Measurements from ENCODE around the gene SLC39A9. TPM values are rescaled to one million over a fixed set of nuclear protein-coding genes. Genes with fewer than 3 reads are reported as not detected.

The SLC39A9 gene
- total RNA-seq, 1 experiment from 2014 or later, result 80.2 TPM

DNA sequence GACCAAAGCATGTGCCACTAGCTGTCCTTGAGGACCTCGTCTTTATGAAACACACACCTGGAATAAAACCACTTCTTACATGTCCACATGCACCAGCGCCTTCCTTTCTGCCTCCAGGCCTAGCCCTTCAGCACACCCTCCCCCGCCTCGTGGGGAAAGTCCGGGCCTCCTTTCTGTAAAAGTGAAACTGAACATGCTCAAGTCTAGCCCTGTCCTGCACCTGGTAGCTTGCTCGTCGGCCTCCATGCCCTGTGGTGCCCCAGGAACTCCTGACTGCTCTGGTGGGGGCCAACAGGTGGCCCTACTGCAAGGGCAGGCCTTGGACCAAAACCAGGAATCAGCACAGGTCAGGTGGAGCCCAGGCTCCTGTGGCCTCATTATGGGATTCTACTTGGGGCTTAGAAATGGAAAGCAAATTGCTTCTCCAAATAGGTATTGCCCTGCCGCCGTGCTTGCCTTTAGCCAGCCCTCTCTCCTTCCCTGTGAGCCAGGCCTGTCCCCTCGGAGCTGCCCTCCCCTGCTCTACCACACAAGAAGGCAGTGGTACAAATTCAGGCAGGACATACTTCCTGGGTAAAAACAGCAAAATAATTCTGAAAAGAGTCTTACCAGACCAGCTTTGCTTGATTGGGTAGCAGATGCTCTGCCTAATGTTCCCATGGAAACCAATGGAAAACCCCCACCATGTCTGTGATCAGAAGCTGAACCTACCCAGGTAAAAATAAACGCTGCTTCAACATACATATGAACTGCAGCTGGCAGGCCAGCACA lies 43.9 kb upstream of the SLC39A9 start:
- Histone ChIP-seq H3K79me2 (ENCODE audit: insufficient read depth, low read length) (no peaks in the 10 kb centered on the region), H3K4me2 (ENCODE audit: low read length) (no peak overlapping the region), H4K20me1 (ENCODE audit: insufficient read depth) (no peaks in the 10 kb centered on the region), H3K4me3 (replicated peaks in 1 of 2; ENCODE audit: low read depth in 1 of 2, low read length in 2 of 2) (no peak overlapping the region), H3K4me1 (ENCODE audit: control insufficient read depth in 1 of 2, insufficient read depth in 2 of 2, low read length in 2 of 2) (no peaks in the 10 kb centered on the region), H3K9ac (ENCODE audit: low read length) (no peak overlapping the region), H2AFZ (ENCODE audit: low read depth, low read length, poor library complexity, severe bottlenecking) (no peak overlapping the region), H3K9me3 (ENCODE audit: control insufficient read depth in 1 of 2, insufficient read depth in 1 of 2, low read depth in 1 of 2, low read length in 2 of 2) (no peaks in the 10 kb centered on the region), H3K36me3 (ENCODE audit: control insufficient read depth in 1 of 2, insufficient read depth in 2 of 2, low read length in 2 of 2) (no peaks in the 10 kb centered on the region), H3K27me3 (ENCODE audit: insufficient read depth, low read length) (no peaks in the 10 kb centered on the region), H3K27ac (ENCODE audit: low read depth, low read length) (no peak overlapping the region), H3K9me2 (ENCODE audit: insufficient read depth) (no peaks in the 10 kb centered on the region)
- POLR2A ChIA-PET, result no interaction called here
- RAD21 ChIA-PET (ENCODE audit: low non-redundant PET in 1 of 2, low total read pairs in 2 of 2, uncharacterized antibody in 2 of 2, unreplicated experiment in 2 of 2), result no interaction called here
- CTCF ChIA-PET, result no interaction called here
- DNase-seq (ENCODE audit: low read depth, low spot score), result no peak
- ATAC-seq, result no peak
- TF ChIP-seq ELF1 (IDR thresholded peaks at IDR 0.05; ENCODE audit: borderline replicate concordance, low read depth), result no peak
- no peak for TF ChIP-seq EZH2phosphoT487 (IDR thresholded peaks at IDR 0.05; ENCODE audit: borderline replicate concordance)
- TF ChIP-seq, protein P1, sequence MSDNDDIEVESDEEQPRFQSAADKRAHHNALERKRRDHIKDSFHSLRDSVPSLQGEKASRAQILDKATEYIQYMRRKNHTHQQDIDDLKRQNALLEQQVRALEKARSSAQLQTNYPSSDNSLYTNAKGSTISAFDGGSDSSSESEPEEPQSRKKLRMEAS (IDR thresholded peaks at IDR 0.05), result no peak
- TF ChIP-seq, protein P2, sequence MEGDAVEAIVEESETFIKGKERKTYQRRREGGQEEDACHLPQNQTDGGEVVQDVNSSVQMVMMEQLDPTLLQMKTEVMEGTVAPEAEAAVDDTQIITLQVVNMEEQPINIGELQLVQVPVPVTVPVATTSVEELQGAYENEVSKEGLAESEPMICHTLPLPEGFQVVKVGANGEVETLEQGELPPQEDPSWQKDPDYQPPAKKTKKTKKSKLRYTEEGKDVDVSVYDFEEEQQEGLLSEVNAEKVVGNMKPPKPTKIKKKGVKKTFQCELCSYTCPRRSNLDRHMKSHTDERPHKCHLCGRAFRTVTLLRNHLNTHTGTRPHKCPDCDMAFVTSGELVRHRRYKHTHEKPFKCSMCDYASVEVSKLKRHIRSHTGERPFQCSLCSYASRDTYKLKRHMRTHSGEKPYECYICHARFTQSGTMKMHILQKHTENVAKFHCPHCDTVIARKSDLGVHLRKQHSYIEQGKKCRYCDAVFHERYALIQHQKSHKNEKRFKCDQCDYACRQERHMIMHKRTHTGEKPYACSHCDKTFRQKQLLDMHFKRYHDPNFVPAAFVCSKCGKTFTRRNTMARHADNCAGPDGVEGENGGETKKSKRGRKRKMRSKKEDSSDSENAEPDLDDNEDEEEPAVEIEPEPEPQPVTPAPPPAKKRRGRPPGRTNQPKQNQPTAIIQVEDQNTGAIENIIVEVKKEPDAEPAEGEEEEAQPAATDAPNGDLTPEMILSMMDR (IDR thresholded peaks at IDR 0.05 in 2 of 3, conservative IDR thresholded peaks at IDR 0.05 in 1 of 3; ENCODE audit: borderline replicate concordance in 1 of 3, insufficient read depth in 1 of 3, low read depth in 2 of 3, low read length in 2 of 3), result no peak
- TF ChIP-seq SRF (IDR thresholded peaks at IDR 0.05; ENCODE audit: low read depth), result no peak
- BruUV-seq (replicated peaks), result no TSS peak
- intact Hi-C loops (cut with micrococcal nuclease), result no loop called here

DNA sequence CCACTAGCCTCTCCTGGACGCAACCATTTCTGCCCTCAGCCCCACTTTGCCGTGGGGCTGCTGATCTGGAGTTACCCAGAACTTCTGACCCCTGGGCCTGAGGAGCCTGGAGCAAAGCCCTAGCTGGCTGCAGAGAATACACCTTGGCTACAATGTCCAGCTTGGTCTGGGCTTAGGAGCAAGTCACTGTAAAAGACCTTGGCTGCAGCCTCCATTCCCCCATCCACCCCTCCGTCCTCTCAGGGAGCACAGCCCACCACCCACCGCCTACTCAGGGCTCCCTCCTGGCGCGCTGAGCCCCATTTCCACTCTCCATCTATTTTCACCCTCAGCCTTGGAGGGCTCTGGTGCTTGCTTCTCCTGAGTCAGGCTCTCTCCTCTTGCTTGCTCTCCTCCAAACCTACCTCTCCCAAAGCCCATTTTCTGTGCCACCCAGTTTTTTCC lies 43.3 kb upstream of the SLC39A9 start:
- Histone ChIP-seq H3K4me1 (ENCODE audit: control insufficient read depth in 1 of 2, insufficient read depth in 2 of 2, low read length in 2 of 2) (no peaks in the 10 kb centered on the region), H3K9me2 (ENCODE audit: insufficient read depth) (no peaks in the 10 kb centered on the region), H3K27me3 (ENCODE audit: insufficient read depth, low read length) (no peaks in the 10 kb centered on the region), H3K9ac (ENCODE audit: low read length) (no peak overlapping the region), H3K79me2 (ENCODE audit: insufficient read depth, low read length) (no peaks in the 10 kb centered on the region), H4K20me1 (ENCODE audit: insufficient read depth) (no peaks in the 10 kb centered on the region), H3K36me3 (ENCODE audit: control insufficient read depth in 1 of 2, insufficient read depth in 2 of 2, low read length in 2 of 2) (no peaks in the 10 kb centered on the region), H3K9me3 (ENCODE audit: control insufficient read depth in 1 of 2, insufficient read depth in 1 of 2, low read depth in 1 of 2, low read length in 2 of 2) (no peaks in the 10 kb centered on the region), H2AFZ (ENCODE audit: low read depth, low read length, poor library complexity, severe bottlenecking) (no peak overlapping the region), H3K4me3 (replicated peaks in 1 of 2; ENCODE audit: low read depth in 1 of 2, low read length in 2 of 2) (no peak overlapping the region), H3K27ac (ENCODE audit: low read depth, low read length) (no peak overlapping the region), H3K4me2 (ENCODE audit: low read length) (no peak overlapping the region)
- ChIA-PET CTCF (no interaction called here), RAD21 (ENCODE audit: low non-redundant PET in 1 of 2, low total read pairs in 2 of 2, uncharacterized antibody in 2 of 2, unreplicated experiment in 2 of 2) (no interaction called here), POLR2A (no interaction called here)
- BruUV-seq (replicated peaks), result no TSS peak
- DNase-seq (ENCODE audit: low read depth, low spot score) (no peak), ATAC-seq (no peak)
- intact Hi-C loops (cut with micrococcal nuclease), result no loop called here
- TF ChIP-seq CBX3 (IDR thresholded peaks at IDR 0.05; ENCODE audit: low read depth) (no peak), SP1 (IDR thresholded peaks at IDR 0.05; ENCODE audit: low read depth) (no peak), EZH2phosphoT487 (IDR thresholded peaks at IDR 0.05; ENCODE audit: borderline replicate concordance) (no peak), POLR2AphosphoS5 (IDR thresholded peaks at IDR 0.05; ENCODE audit: low read depth, low read length) (no peak), TCF7L2 (IDR thresholded peaks at IDR 0.05; ENCODE audit: borderline replicate concordance, extremely low read depth, insufficient read depth, insufficient read length) (no peak), RAD21 (IDR thresholded peaks at IDR 0.05; ENCODE audit: low read depth) (no peak), POLR2A (IDR thresholded peaks at IDR 0.05; ENCODE audit: borderline replicate concordance, extremely low read depth, insufficient read depth, insufficient read length) (no peak), FOSL1 (IDR thresholded peaks at IDR 0.05; ENCODE audit: low read depth) (no peak), CEBPB (IDR thresholded peaks at IDR 0.05; ENCODE audit: low read depth) (no peak)
- TF ChIP-seq, protein P3, sequence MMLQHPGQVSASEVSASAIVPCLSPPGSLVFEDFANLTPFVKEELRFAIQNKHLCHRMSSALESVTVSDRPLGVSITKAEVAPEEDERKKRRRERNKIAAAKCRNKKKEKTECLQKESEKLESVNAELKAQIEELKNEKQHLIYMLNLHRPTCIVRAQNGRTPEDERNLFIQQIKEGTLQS (IDR thresholded peaks at IDR 0.05), result no peak
- TF ChIP-seq, protein P2 (IDR thresholded peaks at IDR 0.05 in 2 of 3, conservative IDR thresholded peaks at IDR 0.05 in 1 of 3; ENCODE audit: borderline replicate concordance in 1 of 3, insufficient read depth in 1 of 3, low read depth in 2 of 3, low read length in 2 of 3), result no peak
